Activated T-cell treated with anti-CD3 and anti-CD28 coated beads for 1 hour (primary cell): Measurements from ENCODE around the gene NSL1.
"Not testable (repeated sequence)": the region's sequence is repeated elsewhere in the genome, so short reads cannot be mapped to it uniquely, and the experiment has no call there.

ENCODE experiments used
- DNase-seq: peaks from one replicate; pipeline ENCODE4 v3.0.0-alpha.2; 2020; ENCODE audit warnings: low read depth

NSL1 gene

GRCh38 chr1:212782422-212783154 lies 9.0 kb downstream of the NSL1 start:
- DNase-seq: no peak

- no peak for DNase-seq
Observed at GRCh38 chr1:212781225-212781624, 10.4 kb downstream of the NSL1 start.

GRCh38 chr1:212780759-212781158 lies 10.8 kb downstream of the NSL1 start:
- DNase-seq: no peak

GRCh38 chr1:212779086-212779485 lies 12.5 kb downstream of the NSL1 start:
- not testable (repeated sequence) for DNase-seq

GRCh38 chr1:212777151-212777550 lies 14.4 kb downstream of the NSL1 start:
- no peak for DNase-seq

GRCh38 chr1:212775241-212775640 lies 16.3 kb downstream of the NSL1 start:
- DNase-seq: no peak

GRCh38 chr1:212774584-212774983 lies 17.0 kb downstream of the NSL1 start:
- no peak for DNase-seq

- DNase-seq: no peak
Observed at GRCh38 chr1:212773011-212773410, 18.6 kb downstream of the NSL1 start.

- DNase-seq: no peak
Observed at GRCh38 chr1:212771341-212771740, 20.2 kb downstream of the NSL1 start.

GRCh38 chr1:212769459-212770167 lies 22.0 kb downstream of the NSL1 start:
- DNase-seq: no peak

- not testable (repeated sequence) for DNase-seq
Observed at GRCh38 chr1:212766825-212767224, 24.8 kb downstream of the NSL1 start.

GRCh38 chr1:212764718-212765281 lies 26.8 kb downstream of the NSL1 start:
- not testable (repeated sequence) for DNase-seq

- no peak for DNase-seq
Observed at GRCh38 chr1:212762839-212763238, 28.7 kb downstream of the NSL1 start.

GRCh38 chr1:212762234-212762633 lies 29.3 kb downstream of the NSL1 start:
- no peak for DNase-seq

- DNase-seq: peak; percentile 39
Observed at GRCh38 chr1:212760126-212760823, 31.3 kb downstream of the NSL1 start.

GRCh38 chr1:212759683-212760082 lies 31.9 kb downstream of the NSL1 start:
- no peak for DNase-seq

- no peak for DNase-seq
Observed at GRCh38 chr1:212754680-212755079, 36.9 kb downstream of the NSL1 start.

GRCh38 chr1:212754193-212754592 lies 37.4 kb downstream of the NSL1 start:
- no peak for DNase-seq

GRCh38 chr1:212753749-212754148 lies 37.8 kb downstream of the NSL1 start:
- no peak for DNase-seq

- DNase-seq: no peak
Observed at GRCh38 chr1:212752934-212753497, 38.6 kb downstream of the NSL1 start.

- no peak for DNase-seq
Observed at GRCh38 chr1:212752252-212752933, 39.2 kb downstream of the NSL1 start.
